HG03095 (cell line): ENCODE results near the gene ABHD6.
"Not testable (repeated sequence)": the region's sequence is repeated elsewhere in the genome, so short reads cannot be mapped to it uniquely, and the experiment has no call there.

Source experiments
- ATAC-seq: cut with Tn5 transposase; IDR thresholded peaks from one replicate; pipeline ENCODE4 v1.9.1; 2021; ENCODE audit warnings: moderate library complexity; ENCODE audit not compliant: unreplicated experiment

Gene ABHD6

DNA sequence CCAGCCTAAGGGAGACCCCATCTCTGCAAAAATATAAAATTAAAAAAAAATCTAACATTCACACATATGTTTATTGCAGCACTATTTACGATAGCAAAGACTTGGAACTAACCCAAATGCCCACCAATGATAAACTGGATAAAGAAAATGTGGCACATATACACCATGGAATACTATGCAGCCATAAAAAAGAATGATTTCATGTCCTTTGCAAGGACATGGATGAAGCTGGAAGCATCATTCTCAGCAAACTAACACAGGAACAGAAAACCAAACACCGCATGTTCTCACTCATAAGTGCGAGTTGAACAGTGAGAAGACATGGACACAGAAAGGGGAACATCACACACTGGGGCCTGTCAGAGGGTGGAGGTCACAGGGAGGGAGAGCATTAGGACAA lies 35.8 kb downstream of the ABHD6 start:
- not testable (repeated sequence) for ATAC-seq

GRCh38 chr3:58274027-58274614 lies 36.5 kb downstream of the ABHD6 start:
- no peak for ATAC-seq

DNA sequence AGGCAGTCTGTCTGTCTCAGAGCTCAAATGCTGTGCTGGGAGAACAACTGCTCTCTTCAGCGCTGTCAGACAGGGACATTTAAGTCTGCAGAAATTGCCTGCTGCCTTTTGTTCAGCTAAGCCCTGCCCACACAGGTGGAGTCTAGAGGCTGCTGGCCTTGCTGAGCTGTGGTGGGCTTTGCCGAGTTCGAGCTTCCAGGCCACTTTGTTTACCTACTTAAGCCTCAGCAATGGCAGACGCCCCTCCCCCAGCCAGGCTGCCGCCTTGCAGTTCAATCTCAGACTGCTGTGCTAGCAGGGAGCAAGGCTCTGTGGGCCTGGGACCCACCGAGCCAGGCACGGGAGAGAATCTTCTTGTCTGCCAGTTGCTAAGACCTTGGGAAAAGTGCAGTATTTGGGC lies 43.5 kb downstream of the ABHD6 start:
- ATAC-seq: no peak

DNA sequence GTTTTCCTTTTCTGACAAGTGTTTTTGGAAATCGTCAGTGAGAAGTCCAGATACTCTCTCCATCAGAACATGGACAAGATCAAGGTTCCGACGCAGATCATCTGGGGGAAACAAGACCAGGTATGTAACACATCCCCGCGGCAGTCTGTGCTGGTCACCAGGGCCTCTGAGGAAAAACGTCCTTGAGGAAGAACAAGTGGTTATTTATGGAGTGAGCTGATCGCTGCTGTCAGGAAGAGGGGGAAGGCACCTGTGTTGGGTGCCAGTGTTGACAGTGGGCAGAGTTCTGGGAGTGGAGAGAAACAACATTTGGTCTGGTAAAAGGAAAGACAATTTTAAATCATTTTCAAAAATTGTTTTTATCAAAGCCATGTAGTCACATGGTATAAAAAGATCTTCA lies 47.7 kb downstream of the ABHD6 start:
- ATAC-seq: no peak

GRCh38 chr3:58287354-58287753 lies 49.8 kb downstream of the ABHD6 start:
- no peak for ATAC-seq

- ATAC-seq: no peak
Observed at GRCh38 chr3:58288011-58288728, 50.6 kb downstream of the ABHD6 start.

GRCh38 chr3:58288964-58289613 lies 51.5 kb downstream of the ABHD6 start:
- ATAC-seq: not testable (repeated sequence)

DNA sequence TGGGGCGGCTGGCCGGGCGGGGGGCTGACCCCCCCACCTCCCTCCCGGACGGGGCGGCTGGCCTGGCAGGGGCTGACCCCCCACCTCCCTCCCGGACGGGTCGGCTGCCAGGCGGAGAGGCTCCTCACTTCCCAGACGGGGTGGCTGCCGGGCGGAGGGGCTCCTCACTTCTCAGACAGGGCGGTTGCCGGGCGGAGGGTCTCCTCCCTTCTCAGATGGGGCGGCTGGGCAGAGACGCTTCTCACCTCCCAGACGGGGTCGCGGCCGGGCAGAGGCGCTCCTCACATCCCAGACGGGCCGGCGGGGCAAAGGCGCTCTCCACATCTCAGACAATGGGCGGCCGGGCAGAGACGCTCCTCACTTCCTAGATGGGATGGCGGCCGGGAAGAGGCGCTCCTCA lies 52.9 kb downstream of the ABHD6 start:
- ATAC-seq: not testable (repeated sequence)

- no peak for ATAC-seq
Observed at GRCh38 chr3:58291671-58292338, 54.2 kb downstream of the ABHD6 start.

- no peak for ATAC-seq
Observed at GRCh38 chr3:58292866-58293265, 55.3 kb downstream of the ABHD6 start.

DNA sequence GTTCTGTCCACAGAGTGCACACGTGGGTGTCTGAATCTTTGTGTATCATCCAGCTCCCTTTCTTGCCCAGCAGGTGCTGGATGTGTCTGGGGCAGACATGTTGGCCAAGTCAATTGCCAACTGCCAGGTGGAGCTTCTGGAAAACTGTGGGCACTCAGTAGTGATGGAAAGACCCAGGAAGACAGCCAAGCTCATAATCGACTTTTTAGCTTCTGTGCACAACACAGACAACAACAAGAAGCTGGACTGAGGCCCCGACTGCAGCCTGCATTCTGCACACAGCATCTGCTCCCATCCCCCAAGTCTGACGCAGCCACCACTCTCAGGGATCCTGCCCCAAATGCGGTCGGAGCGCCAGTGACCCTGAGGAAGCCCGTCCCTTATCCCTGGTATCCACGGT lies 55.9 kb downstream of the ABHD6 start:
- ATAC-seq: no peak

DNA sequence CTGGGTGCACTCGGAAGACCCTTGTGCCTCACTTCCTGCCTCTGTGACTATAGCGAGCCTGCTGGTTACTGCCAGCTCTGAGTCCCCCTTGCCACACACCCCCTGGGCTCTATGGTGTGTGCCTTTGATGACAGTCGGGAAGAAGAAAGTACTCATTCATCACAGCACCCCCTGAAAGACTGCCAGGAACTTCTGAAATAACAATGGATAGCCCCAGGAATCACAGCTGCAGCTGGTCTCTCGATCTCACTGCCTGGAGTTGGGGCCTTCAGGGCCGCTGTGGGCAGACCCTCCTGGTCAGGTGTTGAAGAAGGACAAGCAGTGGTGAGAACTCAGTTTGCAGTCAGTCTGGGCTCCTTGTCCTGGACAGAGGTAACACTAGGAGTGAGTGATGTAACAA lies 58.7 kb downstream of the ABHD6 start:
- no peak for ATAC-seq

DNA sequence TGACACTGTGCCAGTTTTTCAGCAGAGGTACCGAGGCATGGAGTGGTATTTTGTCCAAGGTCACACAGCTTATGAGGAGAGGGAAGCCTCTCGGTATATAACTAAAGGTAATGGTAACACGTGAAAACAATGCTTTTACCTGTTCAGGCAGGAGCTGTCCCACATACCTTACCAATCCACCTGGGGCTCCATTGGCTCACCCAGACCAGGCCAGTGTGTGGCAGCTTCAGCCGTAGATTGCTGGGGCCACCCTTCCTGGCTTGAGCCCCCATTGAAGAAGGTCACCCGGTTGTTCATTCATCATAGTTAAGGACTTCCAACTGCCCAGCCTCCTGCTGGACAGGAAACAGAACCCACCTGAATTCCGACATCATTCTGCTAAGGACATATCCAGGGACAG lies 59.3 kb downstream of the ABHD6 start:
- ATAC-seq: no peak

GRCh38 chr3:58298190-58298589 lies 60.6 kb downstream of the ABHD6 start:
- no peak for ATAC-seq

- no peak for ATAC-seq
Observed at GRCh38 chr3:58299075-58299474, 61.5 kb downstream of the ABHD6 start.

DNA sequence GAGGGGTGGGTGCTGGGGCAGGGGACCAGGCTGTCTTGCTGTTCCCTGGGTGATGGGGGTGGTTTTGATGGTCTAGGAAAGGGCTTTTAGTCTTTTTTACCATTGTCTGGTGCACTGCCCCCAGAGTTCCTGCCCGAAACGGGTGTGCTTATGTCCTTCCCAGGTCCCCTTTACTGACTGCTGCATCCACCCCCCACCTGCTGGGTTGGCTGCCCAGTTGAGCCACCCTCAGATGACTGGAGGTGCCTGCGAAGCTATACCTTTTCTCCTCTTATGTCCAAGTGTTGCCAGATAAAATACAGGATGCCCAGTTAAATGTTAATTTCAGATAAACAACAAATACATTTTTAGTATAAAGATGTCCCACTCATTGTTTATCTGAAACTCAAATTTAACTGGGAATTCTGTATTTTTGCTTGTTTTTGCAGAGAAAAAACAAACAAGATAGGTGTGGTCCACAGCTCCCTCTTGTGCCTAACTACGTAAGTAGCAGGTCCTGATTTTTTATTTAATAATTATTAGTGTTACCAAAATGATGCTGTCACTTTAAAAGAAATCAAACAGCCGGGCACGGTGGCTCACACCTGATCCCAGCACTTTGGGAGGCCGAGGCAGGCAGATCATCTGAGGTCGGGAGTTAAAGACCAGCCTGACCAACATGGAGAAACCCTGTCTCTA lies 62.4 kb downstream of the ABHD6 start:
- ATAC-seq: no peak

- ATAC-seq: peak; percentile 86
Observed at GRCh38 chr3:58305882-58306711, 68.5 kb downstream of the ABHD6 start, which contains the start of the genes HTD2 and RPP14. Gene HTD2 (plus strand): TSS chr3:58306520. CDS start chr3:58317614, 11,094 bp downstream. Gene RPP14 (plus strand): TSS chr3:58306245. CDS start chr3:58310330, 4,085 bp downstream.

- ATAC-seq: no peak
Observed at GRCh38 chr3:58307639-58308215, 70.1 kb downstream of the ABHD6 start.

DNA sequence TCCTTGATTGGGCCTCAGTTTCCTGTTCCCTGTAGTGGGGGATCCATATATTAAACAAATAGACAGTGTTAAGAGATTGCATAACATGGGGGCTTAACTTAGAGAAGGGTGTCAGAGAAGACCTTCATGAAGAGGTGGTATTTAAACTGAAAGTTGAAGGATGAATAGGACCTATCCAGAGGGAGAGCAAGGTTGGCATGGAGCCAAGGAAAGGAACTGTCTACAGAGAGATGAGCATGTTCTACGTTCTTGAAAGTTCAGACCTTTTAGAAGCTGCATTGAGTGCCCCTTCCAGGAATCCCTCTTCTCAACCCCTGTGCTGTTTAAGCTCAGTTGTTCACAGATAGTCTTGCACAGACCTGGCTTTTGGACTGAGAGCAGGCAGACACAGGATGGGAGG lies 71.1 kb downstream of the ABHD6 start:
- ATAC-seq: no peak

DNA sequence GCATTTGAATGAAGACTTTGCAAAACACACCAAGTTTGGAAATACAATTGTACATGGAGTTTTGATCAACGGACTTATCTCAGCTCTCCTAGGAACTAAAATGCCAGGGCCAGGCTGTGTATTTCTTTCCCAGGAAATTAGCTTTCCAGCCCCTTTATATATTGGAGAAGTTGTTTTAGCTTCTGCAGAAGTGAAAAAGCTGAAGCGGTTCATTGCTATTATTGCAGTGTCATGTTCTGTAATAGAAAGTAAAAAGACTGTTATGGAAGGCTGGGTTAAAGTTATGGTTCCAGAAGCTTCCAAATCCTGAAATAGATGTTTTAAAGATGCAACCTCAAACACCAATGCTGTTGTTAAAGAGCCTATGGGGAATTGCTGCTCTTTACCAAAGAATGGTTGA lies 80.2 kb downstream of the ABHD6 start:
- ATAC-seq: no peak
